ENCODE data around the gene SCFD2.

DNA sequence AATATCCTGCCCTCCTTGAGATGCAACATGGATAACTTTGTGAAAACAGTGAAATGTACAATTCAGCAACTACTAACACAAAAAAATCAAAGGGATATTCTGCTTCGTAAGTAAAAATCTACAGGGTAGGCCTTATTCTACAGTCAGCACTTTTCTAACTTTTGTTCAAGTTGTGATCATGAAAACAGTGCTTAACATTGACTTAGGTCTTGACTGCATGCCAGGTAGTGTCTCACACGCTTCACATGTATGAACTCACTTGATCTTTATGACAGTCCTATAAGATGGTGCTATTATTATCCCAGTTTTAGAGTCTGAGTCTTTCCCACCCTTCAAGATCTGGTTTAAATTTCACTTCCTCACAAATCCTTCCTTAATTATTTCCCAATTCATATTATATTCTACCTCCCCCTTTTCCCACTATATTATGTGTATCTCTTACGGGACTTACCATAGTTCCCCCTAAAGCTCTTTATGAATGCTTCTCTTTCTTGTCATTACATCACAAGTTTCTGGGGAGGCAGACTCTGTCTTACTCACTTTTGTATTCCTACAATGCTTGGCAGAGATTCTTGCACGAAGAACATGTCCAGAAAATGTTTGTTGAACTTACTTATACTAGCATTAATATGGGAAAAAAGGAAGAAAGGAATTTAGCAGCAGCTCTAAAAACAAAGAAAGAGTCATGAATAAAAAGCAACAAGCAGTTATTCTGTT is 179.8 kb downstream of the SCFD2 start:
- no peak for TF ChIP-seq SUZ12 (IDR thresholded peaks at IDR 0.05; ENCODE audit: extremely low read depth, insufficient read depth, insufficient read length)
- TF ChIP-seq ZNF274 (IDR thresholded peaks at IDR 0.05; ENCODE audit: low read depth, low read length): no peak
- TF ChIP-seq YY1 (IDR thresholded peaks at IDR 0.05; ENCODE audit: insufficient read depth, insufficient read length): no peak
